ENCODE measurements around the gene CPNE4. TPM values are rescaled to one million over a fixed set of nuclear protein-coding genes. Genes with fewer than 3 reads are reported as not detected.

The CPNE4 gene
- total and polyA plus RNA-seq, 2 donors from 2014 or later, result 0.79 to 1.2 TPM

- intact Hi-C loops (cut with DNase I), result no loop called here
- Histone ChIP-seq H3K36me3 (ENCODE audit: control insufficient read depth in 2 of 3, insufficient read depth in 3 of 3, low read length in 3 of 3) (no peaks in the 10 kb centered on the region), H3K9ac (ENCODE audit: low read length in 3 of 3) (no peak overlapping the region), H3K27ac (ENCODE audit: low read depth in 2 of 2, low read length in 2 of 2) (no peak overlapping the region), H3K27me3 (ENCODE audit: control insufficient read depth, insufficient read depth, low read length) (no peaks in the 10 kb centered on the region), H3K4me3 (ENCODE audit: low read length in 3 of 3) (no peak overlapping the region), H3K4me1 (ENCODE audit: control insufficient read depth in 2 of 3, insufficient read depth in 2 of 3, low read depth in 1 of 3, low read length in 3 of 3) (no peaks in the 10 kb centered on the region), H3K9me3 (ENCODE audit: control insufficient read depth in 2 of 3, insufficient read depth in 1 of 3, low read length in 3 of 3) (no peaks in the 10 kb centered on the region)
- TF ChIP-seq CTCF (IDR thresholded peaks at IDR 0.05; ENCODE audit: borderline replicate concordance, extremely low read depth, insufficient read depth), result no peak
- DNase-seq (no peak), FAIRE-seq (no peak)
These were observed 484.0 kb downstream of the CPNE4 start for GRCh38 chr3:131550562-131551465.

GRCh38 chr3:131549340-131549739 lies 485.5 kb downstream of the CPNE4 start:
- no peaks in the 10 kb centered on the region for H3K4me1 ChIP-seq (ENCODE audit: control insufficient read depth in 2 of 3, insufficient read depth in 2 of 3, low read depth in 1 of 3, low read length in 3 of 3)
- H3K9me3 ChIP-seq (ENCODE audit: control insufficient read depth in 2 of 3, insufficient read depth in 1 of 3, low read length in 3 of 3), result no peaks in the 10 kb centered on the region
- intact Hi-C loops (cut with DNase I), result no loop called here
- H3K9ac ChIP-seq (ENCODE audit: low read length in 3 of 3), result no peak overlapping the region
- H3K27ac ChIP-seq (ENCODE audit: low read depth in 2 of 2, low read length in 2 of 2), result no peak overlapping the region
- H3K27me3 ChIP-seq (ENCODE audit: control insufficient read depth, insufficient read depth, low read length), result no peaks in the 10 kb centered on the region
- no peak for TF ChIP-seq CTCF (IDR thresholded peaks at IDR 0.05; ENCODE audit: borderline replicate concordance, extremely low read depth, insufficient read depth)
- DNase-seq (no peak), FAIRE-seq (no peak)
- no peaks in the 10 kb centered on the region for H3K36me3 ChIP-seq (ENCODE audit: control insufficient read depth in 2 of 3, insufficient read depth in 3 of 3, low read length in 3 of 3)
- no peak overlapping the region for H3K4me3 ChIP-seq (ENCODE audit: low read length in 3 of 3)

GRCh38 chr3:131547585-131547984 lies 487.2 kb downstream of the CPNE4 start:
- Histone ChIP-seq H3K9me3 (ENCODE audit: control insufficient read depth in 2 of 3, insufficient read depth in 1 of 3, low read length in 3 of 3) (no peaks in the 10 kb centered on the region), H3K4me3 (ENCODE audit: low read length in 3 of 3) (no peak overlapping the region), H3K4me1 (ENCODE audit: control insufficient read depth in 2 of 3, insufficient read depth in 2 of 3, low read depth in 1 of 3, low read length in 3 of 3) (no peaks in the 10 kb centered on the region), H3K27ac (ENCODE audit: low read depth in 2 of 2, low read length in 2 of 2) (no peak overlapping the region), H3K27me3 (ENCODE audit: control insufficient read depth, insufficient read depth, low read length) (no peaks in the 10 kb centered on the region), H3K9ac (ENCODE audit: low read length in 3 of 3) (no peak overlapping the region), H3K36me3 (ENCODE audit: control insufficient read depth in 2 of 3, insufficient read depth in 3 of 3, low read length in 3 of 3) (no peaks in the 10 kb centered on the region)
- FAIRE-seq, result no peak
- no peak for DNase-seq
- no peak for TF ChIP-seq CTCF (IDR thresholded peaks at IDR 0.05; ENCODE audit: borderline replicate concordance, extremely low read depth, insufficient read depth)
- intact Hi-C loops (cut with DNase I), result no loop called here

All from kidney (tissue), 14 donors.